ENCODE measurements around the gene GATA6.

GATA6 gene

DNA sequence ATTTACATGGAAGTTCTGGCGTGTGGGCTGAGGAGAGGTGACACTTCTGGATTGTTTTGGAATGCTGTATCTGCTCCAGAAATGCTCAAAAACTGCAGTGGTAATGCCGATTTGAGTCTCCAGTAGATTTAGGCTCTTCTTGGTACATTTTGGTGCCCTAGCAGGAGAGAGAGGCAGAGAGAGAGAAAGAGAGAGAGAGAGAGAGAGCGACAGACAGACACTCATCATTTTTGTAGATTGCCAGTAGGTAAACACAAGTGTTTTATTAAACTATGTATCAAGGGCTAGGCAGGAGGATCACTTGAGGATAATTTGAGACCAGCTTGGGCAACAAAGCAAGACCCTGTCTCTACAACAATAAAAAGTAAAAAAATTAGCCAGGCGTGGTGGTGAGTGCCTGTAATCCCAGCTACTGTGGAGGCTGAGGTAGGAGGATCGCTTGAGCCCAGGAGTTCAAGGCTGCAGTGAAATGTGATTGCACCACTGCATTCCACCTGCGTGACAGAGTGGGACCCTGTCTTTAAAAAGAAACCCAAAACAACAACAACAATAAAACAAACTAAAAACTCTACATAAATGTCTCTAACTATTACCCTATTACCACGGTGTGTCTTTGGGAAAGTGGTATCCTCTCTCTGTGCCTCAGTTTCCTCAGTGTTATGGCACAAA is 60.2 kb downstream of the GATA6 start:
- TF ChIP-seq TAF1 (IDR thresholded peaks at IDR 0.05; ENCODE audit: borderline replicate concordance, insufficient read depth, low read length), result no peak
- TF ChIP-seq SIN3A (IDR thresholded peaks at IDR 0.05; ENCODE audit: borderline replicate concordance, insufficient read depth, low read length), result no peak
- no peak for TF ChIP-seq FOXP2 (optimal IDR thresholded peaks at IDR 0.05; ENCODE audit: borderline replicate concordance, extremely low read depth, extremely low read length, insufficient read depth)
- TF ChIP-seq POLR2AphosphoS5 (IDR thresholded peaks at IDR 0.05; ENCODE audit: low read depth, low read length), result no peak
- TF ChIP-seq, protein P1, sequence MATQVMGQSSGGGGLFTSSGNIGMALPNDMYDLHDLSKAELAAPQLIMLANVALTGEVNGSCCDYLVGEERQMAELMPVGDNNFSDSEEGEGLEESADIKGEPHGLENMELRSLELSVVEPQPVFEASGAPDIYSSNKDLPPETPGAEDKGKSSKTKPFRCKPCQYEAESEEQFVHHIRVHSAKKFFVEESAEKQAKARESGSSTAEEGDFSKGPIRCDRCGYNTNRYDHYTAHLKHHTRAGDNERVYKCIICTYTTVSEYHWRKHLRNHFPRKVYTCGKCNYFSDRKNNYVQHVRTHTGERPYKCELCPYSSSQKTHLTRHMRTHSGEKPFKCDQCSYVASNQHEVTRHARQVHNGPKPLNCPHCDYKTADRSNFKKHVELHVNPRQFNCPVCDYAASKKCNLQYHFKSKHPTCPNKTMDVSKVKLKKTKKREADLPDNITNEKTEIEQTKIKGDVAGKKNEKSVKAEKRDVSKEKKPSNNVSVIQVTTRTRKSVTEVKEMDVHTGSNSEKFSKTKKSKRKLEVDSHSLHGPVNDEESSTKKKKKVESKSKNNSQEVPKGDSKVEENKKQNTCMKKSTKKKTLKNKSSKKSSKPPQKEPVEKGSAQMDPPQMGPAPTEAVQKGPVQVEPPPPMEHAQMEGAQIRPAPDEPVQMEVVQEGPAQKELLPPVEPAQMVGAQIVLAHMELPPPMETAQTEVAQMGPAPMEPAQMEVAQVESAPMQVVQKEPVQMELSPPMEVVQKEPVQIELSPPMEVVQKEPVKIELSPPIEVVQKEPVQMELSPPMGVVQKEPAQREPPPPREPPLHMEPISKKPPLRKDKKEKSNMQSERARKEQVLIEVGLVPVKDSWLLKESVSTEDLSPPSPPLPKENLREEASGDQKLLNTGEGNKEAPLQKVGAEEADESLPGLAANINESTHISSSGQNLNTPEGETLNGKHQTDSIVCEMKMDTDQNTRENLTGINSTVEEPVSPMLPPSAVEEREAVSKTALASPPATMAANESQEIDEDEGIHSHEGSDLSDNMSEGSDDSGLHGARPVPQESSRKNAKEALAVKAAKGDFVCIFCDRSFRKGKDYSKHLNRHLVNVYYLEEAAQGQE (IDR thresholded peaks at IDR 0.05; ENCODE audit: insufficient read depth in 1 of 2, low read depth in 2 of 2, low read length in 2 of 2), result no peak

DNA sequence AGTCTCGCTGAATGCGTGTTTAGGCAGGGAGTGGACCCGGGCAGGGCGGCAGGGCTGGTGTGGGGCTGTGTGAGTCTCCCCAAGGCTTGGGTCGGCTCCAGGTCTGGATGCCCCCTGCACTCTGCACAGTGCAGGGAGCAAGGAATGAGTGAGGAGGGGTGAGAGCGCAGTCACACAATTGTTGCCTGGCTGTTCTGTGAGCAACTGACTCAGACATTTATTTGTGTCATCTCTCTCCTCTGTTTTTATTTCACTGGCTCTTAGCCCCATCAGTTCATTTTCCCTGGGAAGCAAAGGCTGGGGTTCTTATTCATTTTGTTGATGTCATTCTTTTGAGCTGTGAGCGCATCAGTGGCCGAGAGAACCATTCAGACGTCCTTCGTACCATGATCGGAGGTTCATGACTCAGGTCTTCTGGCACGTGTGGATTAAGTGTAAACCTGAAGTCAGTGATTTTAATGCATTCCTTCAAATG is 61.1 kb downstream of the GATA6 start:
- no peak for TF ChIP-seq TAF1 (IDR thresholded peaks at IDR 0.05; ENCODE audit: borderline replicate concordance, insufficient read depth, low read length)
- no peak for TF ChIP-seq FOXP2 (optimal IDR thresholded peaks at IDR 0.05; ENCODE audit: borderline replicate concordance, extremely low read depth, extremely low read length, insufficient read depth)
- no peak for TF ChIP-seq SIN3A (IDR thresholded peaks at IDR 0.05; ENCODE audit: borderline replicate concordance, insufficient read depth, low read length)
- TF ChIP-seq, protein P1 (IDR thresholded peaks at IDR 0.05; ENCODE audit: insufficient read depth in 1 of 2, low read depth in 2 of 2, low read length in 2 of 2), result no peak
- no peak for TF ChIP-seq POLR2AphosphoS5 (IDR thresholded peaks at IDR 0.05; ENCODE audit: low read depth, low read length)

DNA sequence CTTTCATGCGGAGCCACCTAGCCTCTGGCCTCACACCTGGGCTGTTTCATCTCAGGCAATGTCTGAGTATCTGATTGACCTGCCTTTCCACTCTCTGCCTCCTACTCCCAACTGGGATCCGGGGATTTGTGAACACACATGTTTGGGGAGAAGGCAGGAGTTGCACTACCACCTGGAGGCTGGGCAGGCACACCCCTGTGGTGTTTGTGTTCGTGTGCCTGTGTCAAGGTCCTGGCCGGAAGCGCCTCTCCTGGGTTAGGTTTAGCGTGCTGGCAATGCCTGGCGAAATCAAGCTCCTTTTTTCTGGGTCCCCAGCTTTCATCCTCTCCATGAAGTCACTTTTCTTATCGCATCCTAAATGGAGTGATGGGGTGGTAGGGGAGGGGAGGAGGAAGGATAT is 63.9 kb downstream of the GATA6 start:
- TF ChIP-seq SIN3A (IDR thresholded peaks at IDR 0.05; ENCODE audit: borderline replicate concordance, insufficient read depth, low read length) (no peak), TAF1 (IDR thresholded peaks at IDR 0.05; ENCODE audit: borderline replicate concordance, insufficient read depth, low read length) (no peak), FOXP2 (optimal IDR thresholded peaks at IDR 0.05; ENCODE audit: borderline replicate concordance, extremely low read depth, extremely low read length, insufficient read depth) (no peak), POLR2AphosphoS5 (IDR thresholded peaks at IDR 0.05; ENCODE audit: low read depth, low read length) (no peak)
- TF ChIP-seq, protein P1 (IDR thresholded peaks at IDR 0.05; ENCODE audit: insufficient read depth in 1 of 2, low read depth in 2 of 2, low read length in 2 of 2), result no peak

DNA sequence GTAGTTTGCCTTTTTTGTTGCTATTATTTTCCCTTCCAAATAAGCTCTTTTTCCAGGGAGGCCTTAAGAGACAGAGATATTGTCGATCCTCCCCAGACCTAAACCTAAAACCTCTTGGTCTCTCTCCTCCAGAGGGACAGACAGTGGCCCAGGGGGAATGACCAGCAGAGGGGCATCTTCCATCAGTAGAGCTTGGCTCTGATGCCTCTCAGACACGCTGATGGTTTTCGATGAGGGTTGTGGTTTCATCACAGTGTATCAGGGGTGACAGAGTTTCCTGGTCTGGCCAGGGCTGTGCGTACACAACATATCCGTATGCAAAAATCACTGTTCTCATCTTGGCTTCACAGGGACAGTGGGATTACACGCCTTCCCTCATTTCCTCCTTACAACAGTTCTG is 68.6 kb downstream of the GATA6 start:
- TF ChIP-seq FOXP2 (optimal IDR thresholded peaks at IDR 0.05; ENCODE audit: borderline replicate concordance, extremely low read depth, extremely low read length, insufficient read depth) (no peak), SIN3A (IDR thresholded peaks at IDR 0.05; ENCODE audit: borderline replicate concordance, insufficient read depth, low read length) (no peak), TAF1 (IDR thresholded peaks at IDR 0.05; ENCODE audit: borderline replicate concordance, insufficient read depth, low read length) (no peak), POLR2AphosphoS5 (IDR thresholded peaks at IDR 0.05; ENCODE audit: low read depth, low read length) (no peak)
- TF ChIP-seq, protein P1 (IDR thresholded peaks at IDR 0.05; ENCODE audit: insufficient read depth in 1 of 2, low read depth in 2 of 2, low read length in 2 of 2), result no peak
